ENCODE results near the gene ST8SIA1. TPM values are rescaled to one million over a fixed set of nuclear protein-coding genes. Genes with fewer than 3 reads are reported as not detected.

Gene ST8SIA1
- total RNA-seq, 4 donors from 2014 or later = 6.9 to 18.0 (median 11.4) TPM

DNA sequence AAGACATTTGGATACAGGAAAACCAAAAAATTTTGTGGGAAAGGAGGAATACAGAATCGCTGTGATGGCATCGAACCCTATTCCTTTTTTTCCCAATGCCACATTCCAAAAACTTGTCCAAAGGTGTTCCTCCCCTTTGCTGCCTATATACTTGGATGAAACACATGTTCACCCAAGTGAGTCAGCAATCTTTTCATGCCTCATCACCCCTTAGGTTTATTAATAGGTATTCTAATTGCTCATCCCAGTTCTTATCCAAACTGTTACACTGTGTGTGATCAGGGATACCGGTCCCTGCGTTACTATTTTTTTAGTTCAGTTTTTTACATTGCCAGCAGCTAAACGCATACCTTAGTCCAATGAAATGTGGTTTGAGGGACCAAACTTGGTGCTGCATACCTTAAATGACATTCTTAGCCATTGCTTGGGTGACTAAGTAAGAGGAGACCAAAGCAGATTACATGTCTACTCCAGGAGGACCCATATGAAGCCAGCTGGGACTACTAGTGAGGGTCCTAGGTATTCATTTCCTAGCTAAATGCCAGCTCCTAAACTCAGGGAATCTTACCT, 20.6 kb upstream of the ST8SIA1 start:
- H3K27me3 ChIP-seq = no peaks in the 10 kb centered on the region
- WGBS = 70% methylated on average over 5 of the region's 5 CpGs
- no peaks in the 10 kb centered on the region for H3K4me1 ChIP-seq
- TF ChIP-seq POLR2AphosphoS5 (IDR thresholded peaks at IDR 0.05) (no peak), POLR2A (IDR thresholded peaks at IDR 0.05) (no peak), EP300 (IDR thresholded peaks at IDR 0.05) (no peak)
- TF ChIP-seq, protein P1, sequence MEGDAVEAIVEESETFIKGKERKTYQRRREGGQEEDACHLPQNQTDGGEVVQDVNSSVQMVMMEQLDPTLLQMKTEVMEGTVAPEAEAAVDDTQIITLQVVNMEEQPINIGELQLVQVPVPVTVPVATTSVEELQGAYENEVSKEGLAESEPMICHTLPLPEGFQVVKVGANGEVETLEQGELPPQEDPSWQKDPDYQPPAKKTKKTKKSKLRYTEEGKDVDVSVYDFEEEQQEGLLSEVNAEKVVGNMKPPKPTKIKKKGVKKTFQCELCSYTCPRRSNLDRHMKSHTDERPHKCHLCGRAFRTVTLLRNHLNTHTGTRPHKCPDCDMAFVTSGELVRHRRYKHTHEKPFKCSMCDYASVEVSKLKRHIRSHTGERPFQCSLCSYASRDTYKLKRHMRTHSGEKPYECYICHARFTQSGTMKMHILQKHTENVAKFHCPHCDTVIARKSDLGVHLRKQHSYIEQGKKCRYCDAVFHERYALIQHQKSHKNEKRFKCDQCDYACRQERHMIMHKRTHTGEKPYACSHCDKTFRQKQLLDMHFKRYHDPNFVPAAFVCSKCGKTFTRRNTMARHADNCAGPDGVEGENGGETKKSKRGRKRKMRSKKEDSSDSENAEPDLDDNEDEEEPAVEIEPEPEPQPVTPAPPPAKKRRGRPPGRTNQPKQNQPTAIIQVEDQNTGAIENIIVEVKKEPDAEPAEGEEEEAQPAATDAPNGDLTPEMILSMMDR (IDR thresholded peaks at IDR 0.05) = no peak
- DNase-seq (ENCODE audit: low spot score in 2 of 2) = no peak
- H3K9me3 ChIP-seq = no peaks in the 10 kb centered on the region
- H3K36me3 ChIP-seq = no peaks in the 10 kb centered on the region
- H3K4me3 ChIP-seq = no peak overlapping the region
- H3K27ac ChIP-seq = no peak overlapping the region

DNA sequence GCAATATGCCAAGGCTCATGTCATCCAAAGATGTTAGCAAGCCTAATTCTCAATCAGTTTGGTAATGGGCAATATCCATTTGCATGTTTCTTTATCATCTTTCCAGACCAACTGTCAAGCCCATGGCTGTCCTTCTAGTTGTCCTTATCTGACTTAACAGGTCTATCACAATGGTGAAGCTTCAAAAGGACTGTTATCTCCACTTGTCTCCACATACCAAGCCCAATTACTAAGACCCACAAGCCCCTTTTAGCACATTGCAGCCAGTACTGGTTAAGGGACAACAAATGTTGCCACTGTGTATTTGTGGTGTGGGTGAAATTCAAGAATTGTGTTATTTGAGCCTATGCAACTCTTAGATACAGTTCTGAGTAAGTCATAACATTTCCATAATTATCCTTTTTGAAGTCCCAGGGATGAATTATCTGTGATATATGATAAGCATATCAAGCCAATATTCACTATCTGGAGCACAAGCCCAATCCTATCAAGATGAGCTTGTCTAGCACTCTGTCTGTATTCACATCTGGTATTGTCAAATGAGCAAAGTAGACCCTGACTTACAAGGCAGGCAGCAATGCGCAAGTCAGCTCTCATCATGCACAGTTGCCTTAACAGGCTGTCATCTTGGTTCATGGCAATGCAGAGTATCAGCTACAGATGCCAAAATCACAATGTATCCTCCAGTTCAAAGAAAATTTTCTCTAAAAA, 19.3 kb upstream of the ST8SIA1 start:
- Histone ChIP-seq H3K27ac (no peak overlapping the region), H3K27me3 (no peaks in the 10 kb centered on the region), H3K36me3 (no peaks in the 10 kb centered on the region), H3K4me3 (no peak overlapping the region), H3K4me1 (no peaks in the 10 kb centered on the region), H3K9me3 (no peaks in the 10 kb centered on the region)
- TF ChIP-seq, protein P1 (IDR thresholded peaks at IDR 0.05) = no peak
- TF ChIP-seq POLR2AphosphoS5 (IDR thresholded peaks at IDR 0.05) (no peak), POLR2A (IDR thresholded peaks at IDR 0.05) (no peak), EP300 (IDR thresholded peaks at IDR 0.05) (no peak)
- WGBS = 100% methylated on average over 1 of the region's 1 CpG
- DNase-seq (ENCODE audit: low spot score in 2 of 2) = no peak

DNA sequence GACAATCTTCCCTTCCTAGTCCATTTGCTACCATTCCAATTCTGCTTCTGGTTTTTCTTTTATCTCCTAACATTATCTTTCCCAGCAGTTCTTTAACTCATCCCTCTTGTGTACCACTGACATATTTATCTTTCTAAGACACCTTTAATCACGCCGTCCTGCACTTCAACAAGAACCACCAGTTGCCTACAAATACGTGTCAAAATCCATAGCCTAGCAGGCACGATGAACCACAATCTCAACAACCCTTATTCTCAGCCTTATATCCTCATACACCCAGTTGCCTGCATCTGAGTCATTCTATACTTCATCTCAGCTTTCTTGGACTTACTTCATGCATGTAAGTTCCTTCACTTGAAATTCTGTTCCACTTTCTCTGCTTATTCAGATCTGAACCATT, 16.4 kb upstream of the ST8SIA1 start:
- Histone ChIP-seq H3K9me3 (no peaks in the 10 kb centered on the region), H3K4me3 (no peak overlapping the region), H3K36me3 (no peaks in the 10 kb centered on the region), H3K27ac (no peak overlapping the region), H3K27me3 (no peaks in the 10 kb centered on the region), H3K4me1 (no peaks in the 10 kb centered on the region)
- TF ChIP-seq POLR2AphosphoS5 (IDR thresholded peaks at IDR 0.05) = no peak
- TF ChIP-seq, protein P1 (IDR thresholded peaks at IDR 0.05) = no peak
- TF ChIP-seq EP300 (IDR thresholded peaks at IDR 0.05) = no peak
- TF ChIP-seq POLR2A (IDR thresholded peaks at IDR 0.05) = no peak
- WGBS = 59% methylated on average over 4 of the region's 4 CpGs
- no peak for DNase-seq (ENCODE audit: low spot score in 2 of 2)

DNA sequence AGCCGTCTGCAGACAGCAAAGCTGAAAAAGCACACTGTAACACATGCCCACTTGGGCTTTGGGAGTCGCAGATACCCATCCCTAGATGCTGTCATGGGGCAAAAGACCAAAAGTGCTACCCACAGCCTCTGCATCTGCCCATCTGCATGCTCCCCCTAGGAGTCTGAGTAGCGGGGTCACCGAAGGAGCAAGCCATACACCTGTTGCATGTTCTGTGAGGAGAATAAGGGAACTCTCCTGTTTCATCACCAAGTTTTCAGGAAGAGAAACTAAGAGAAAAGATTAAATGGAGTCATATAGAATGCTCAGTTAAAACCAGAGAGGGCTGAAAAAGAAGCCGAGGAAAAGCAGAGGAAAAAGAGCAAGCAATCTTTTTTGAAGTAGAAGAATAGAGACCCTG, 13.7 kb upstream of the ST8SIA1 start:
- Histone ChIP-seq H3K27ac (no peak overlapping the region), H3K36me3 (no peaks in the 10 kb centered on the region), H3K27me3 (no peaks in the 10 kb centered on the region), H3K4me1 (no peaks in the 10 kb centered on the region), H3K4me3 (no peak overlapping the region), H3K9me3 (no peaks in the 10 kb centered on the region)
- no peak for DNase-seq (ENCODE audit: low spot score in 2 of 2)
- TF ChIP-seq, protein P1 (IDR thresholded peaks at IDR 0.05) = no peak
- TF ChIP-seq POLR2AphosphoS5 (IDR thresholded peaks at IDR 0.05) (no peak), EP300 (IDR thresholded peaks at IDR 0.05) (no peak), POLR2A (IDR thresholded peaks at IDR 0.05) (no peak)
- 86% methylated on average over 5 of the region's 5 CpGs for WGBS

DNA sequence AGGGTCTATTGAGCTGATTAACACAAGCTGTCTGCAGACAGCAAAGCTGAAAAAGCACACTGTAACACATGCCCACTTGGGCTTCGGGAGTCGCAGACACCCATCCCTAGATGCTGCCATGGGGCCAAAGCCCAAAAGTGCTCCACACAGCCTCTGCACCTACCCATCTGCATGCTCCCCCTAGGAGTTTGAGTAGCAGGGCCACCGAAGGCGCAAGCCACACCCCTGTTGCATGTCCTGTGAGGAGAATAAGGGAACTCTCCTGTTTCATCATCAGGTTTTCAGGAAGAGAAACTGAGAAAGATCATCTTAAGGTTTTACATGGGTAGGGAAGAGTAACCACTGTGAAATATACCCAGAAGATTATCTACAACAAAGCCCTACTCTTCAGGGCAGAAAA, 5.6 kb upstream of the ST8SIA1 start:
- Histone ChIP-seq H3K27me3 (no peaks in the 10 kb centered on the region), H3K4me3 (no peak overlapping the region), H3K36me3 (no peaks in the 10 kb centered on the region), H3K9me3 (no peaks in the 10 kb centered on the region), H3K27ac (no peak overlapping the region), H3K4me1 (peaks cover 3% of the 10 kb centered on the region)
- DNase-seq (ENCODE audit: low spot score in 2 of 2) = no peak
- no peak for TF ChIP-seq POLR2AphosphoS5 (IDR thresholded peaks at IDR 0.05)
- TF ChIP-seq EP300 (IDR thresholded peaks at IDR 0.05) = no peak
- TF ChIP-seq, protein P1 (IDR thresholded peaks at IDR 0.05) = no peak
- no peak for TF ChIP-seq POLR2A (IDR thresholded peaks at IDR 0.05)
- 85% methylated on average over 4 of the region's 4 CpGs for WGBS

Measured in suprapubic skin (tissue), 4 donors.